AG04449 (cell line): ENCODE measurements around the gene EPHX1.

Experiments
- CTCF ChIA-PET: fragments of 350-600 bp; formaldehyde crosslinking; extraction: SDS; loops from one replicate; lab custom pipeline; 2021; ENCODE audit warnings: antibody characterized with exemption; lab: Yijun Ruan, JAX
- POLR2A ChIA-PET: fragments of 400-600, 350-600 bp; formaldehyde crosslinking; extraction: SDS; loops from one replicate; lab custom pipeline; 2020; ENCODE audit warnings: antibody characterized with exemption, inconsistent platforms; lab: Yijun Ruan, JAX
- DNase-seq: peaks from one replicate; pipeline ENCODE4 v3.0.0-alpha.2; 2010; ENCODE audit warnings: low read depth, low spot score
- H3K4me3 ChIP-seq: 2 replicates; pipeline ENCODE4 v1.5.1; 2011; ENCODE audit warnings: low read depth, mild to moderate bottlenecking, control low read depth, low read length
- TF ChIP-seq, protein P1 (sequence below): IDR thresholded peaks from one replicate; pipeline ENCODE4 v1.5.1; 2011; ENCODE audit warnings: mild to moderate bottlenecking, moderate library complexity, low read length, control low read depth, inconsistent platforms; ENCODE audit not compliant: insufficient read depth; ENCODE audit errors: missing control alignments

Gene EPHX1

DNA sequence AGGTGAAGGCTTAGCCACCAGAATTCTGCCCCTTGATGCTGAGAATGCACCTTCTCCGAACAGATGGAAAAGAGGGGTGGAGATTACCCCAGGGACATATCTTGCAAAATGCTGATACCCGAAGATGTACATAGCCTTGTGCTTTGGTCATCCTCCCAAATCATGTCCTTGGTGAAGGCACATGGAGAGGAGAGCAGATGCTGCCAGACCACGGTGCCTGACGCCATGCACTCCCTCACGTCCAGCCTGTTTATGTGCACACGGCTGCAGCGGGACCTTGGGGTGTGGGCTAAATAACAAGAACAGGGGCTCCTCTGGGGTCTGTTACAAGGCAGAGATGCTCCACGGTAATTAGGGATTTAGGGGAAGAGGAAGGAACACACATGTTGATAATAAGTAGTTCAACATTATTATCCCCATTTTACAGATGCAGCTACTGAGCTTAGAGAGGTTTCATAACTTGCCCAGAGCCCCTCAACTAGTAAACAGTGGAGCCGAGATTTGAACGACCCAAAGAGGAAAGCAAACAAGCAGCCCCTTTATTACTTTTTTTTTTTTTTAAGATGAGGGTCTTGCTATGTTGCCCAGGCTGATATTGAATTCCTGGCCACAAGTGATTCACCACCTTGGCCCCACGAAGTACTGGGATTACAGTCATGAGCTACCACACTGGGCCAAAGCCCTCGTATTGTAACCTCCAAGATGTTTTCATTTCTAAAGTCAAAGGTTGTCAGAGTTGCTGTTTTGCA is 12.9 kb downstream of the EPHX1 start:
- no peak overlapping the region for H3K4me3 ChIP-seq
- ChIA-PET POLR2A (no interaction called here), CTCF (interaction anchor here (1.5 kb wide), 1 partner anchor 13 kb away, joined by 3 read pairs; no protein-coding TSS in a partner anchor)
- TF ChIP-seq, protein P1, sequence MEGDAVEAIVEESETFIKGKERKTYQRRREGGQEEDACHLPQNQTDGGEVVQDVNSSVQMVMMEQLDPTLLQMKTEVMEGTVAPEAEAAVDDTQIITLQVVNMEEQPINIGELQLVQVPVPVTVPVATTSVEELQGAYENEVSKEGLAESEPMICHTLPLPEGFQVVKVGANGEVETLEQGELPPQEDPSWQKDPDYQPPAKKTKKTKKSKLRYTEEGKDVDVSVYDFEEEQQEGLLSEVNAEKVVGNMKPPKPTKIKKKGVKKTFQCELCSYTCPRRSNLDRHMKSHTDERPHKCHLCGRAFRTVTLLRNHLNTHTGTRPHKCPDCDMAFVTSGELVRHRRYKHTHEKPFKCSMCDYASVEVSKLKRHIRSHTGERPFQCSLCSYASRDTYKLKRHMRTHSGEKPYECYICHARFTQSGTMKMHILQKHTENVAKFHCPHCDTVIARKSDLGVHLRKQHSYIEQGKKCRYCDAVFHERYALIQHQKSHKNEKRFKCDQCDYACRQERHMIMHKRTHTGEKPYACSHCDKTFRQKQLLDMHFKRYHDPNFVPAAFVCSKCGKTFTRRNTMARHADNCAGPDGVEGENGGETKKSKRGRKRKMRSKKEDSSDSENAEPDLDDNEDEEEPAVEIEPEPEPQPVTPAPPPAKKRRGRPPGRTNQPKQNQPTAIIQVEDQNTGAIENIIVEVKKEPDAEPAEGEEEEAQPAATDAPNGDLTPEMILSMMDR, result no peak
- DNase-seq, result no peak

DNA sequence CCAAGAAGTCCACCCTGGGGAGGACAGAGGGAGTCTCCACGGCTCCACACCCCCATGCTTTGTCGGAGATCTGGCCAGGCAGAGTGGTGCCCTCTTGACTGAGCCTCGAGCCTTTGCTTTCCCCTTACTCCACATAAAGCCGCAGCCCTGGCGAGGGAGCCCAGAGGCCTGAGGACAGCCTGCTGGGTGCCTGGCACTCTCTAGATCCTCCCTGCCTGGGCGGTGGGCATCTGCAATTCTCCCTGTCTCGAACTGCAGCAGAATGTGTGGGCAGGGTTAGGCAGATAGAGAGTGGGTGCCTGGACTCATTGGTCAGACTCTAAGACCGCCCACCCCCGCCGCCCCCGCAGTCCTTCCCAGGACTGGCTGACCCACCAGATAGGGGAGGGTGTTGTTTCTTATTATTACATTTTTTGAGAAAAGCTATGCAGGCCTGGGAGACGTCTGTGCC is 13.9 kb downstream of the EPHX1 start:
- CTCF ChIA-PET, result no interaction called here
- no peak for DNase-seq
- POLR2A ChIA-PET, result no interaction called here
- TF ChIP-seq, protein P1, result no peak
- H3K4me3 ChIP-seq, result no peak overlapping the region

DNA sequence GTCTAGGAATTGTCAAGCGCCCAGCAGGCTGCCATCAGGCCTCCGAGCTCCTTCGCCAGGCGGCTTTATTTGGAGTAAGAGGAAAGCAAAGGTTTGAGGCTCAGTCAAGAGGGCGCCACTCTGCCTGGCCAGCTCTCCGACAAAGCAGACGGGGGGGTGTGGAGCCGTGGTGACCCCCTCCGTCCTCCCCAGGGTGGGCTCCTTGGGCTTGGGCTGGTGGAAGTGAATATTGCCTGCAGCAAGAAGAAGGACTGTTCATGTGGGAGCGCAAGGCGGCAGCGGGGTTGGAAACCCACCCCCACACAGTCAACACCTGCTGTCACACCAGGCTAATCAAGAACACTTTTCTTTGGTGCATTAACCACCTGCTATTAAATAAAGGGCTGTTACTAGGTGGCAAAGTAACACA is 14.6 kb downstream of the EPHX1 start:
- no peak overlapping the region for H3K4me3 ChIP-seq
- POLR2A ChIA-PET, result no interaction called here
- TF ChIP-seq, protein P1, result no peak
- DNase-seq, result no peak
- CTCF ChIA-PET, result no interaction called here

DNA sequence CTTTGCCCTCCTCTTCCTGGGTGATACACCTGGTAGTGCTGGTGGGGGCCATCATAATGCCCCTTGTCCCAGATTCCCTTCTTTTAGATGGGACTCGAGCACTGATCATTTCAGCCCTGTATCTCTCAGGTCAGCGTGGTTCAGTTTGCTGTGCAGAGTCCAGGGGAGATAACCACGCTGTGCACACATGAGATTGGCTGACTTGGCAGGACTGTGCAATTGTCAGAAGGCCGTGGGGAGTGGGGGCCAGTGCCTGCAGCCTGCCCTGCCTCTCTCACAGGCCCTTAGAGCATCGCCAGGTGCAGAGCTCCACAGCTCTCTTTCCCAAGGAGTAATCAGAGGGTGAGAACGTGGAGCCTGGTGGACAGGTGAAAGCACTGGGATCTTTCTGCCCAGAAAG is 15.2 kb downstream of the EPHX1 start:
- TF ChIP-seq, protein P1, result no peak
- DNase-seq, result no peak
- POLR2A ChIA-PET, result no interaction called here
- CTCF ChIA-PET, result no interaction called here
- no peak overlapping the region for H3K4me3 ChIP-seq

DNA sequence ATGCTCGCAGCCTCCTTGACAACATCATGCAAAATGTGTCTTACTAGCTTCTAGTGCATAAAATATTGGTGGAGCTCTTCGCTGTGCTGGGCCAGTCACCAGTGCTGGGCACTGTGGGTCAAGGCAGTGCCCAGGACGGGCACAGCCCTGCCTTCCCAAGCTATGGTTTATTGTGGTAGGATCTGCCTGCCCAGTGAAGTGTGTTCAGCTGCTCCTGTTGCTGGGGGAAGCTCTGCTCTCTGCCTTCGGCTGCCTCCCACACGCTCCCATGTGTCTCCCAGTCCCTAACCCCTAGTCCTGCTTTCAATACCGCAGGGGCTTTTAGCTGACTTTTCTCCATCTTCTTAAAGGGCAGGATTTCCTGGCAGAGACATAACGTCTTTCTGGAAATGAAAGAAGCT is 15.7 kb downstream of the EPHX1 start:
- CTCF ChIA-PET, result interaction anchor here (1.7 kb wide), 1 partner anchor 21 kb away, joined by 4 read pairs; no protein-coding TSS in a partner anchor

DNA sequence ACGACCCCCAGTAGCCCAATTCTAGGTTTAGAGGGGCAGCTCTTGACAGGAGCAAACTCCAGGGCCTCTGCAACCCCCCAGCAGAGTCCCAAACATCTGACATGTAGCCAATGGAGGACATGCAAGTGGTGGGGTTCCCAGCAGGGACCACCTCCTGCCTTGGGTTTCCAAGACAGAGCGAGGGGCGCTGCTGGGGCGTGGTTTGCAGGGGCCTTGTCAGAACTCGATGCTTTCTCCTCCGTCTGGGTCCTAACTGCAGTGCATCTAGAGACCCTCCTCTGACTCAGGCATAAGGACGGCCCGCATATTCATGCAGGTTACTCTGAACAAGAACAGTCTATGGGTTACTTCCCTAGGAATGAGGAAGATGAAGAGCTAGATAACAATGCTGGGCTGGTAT is 17.2 kb downstream of the EPHX1 start:
- POLR2A ChIA-PET, result no interaction called here
- CTCF ChIA-PET, result interaction anchor here (1.4 to 1.7 kb wide), 2 partner anchors 9 to 19 kb away, joined by 3 to 4 read pairs; no protein-coding TSS in a partner anchor
- H3K4me3 ChIP-seq, result no peak overlapping the region
- no peak for DNase-seq
- TF ChIP-seq, protein P1, result no peak

More for the DNA sequence above, 15.7 kb downstream of the EPHX1 start:
- POLR2A ChIA-PET, result no interaction called here
- TF ChIP-seq, protein P1, result no peak
- no peak for DNase-seq
- no peak overlapping the region for H3K4me3 ChIP-seq
